AG09309 (cell line): Measurements from ENCODE around the gene AMT.

Source experiments
- DNase-seq: peaks from one replicate; pipeline ENCODE4 v3.0.0-alpha.2; 2010; ENCODE audit warnings: low read depth
- H3K4me3 ChIP-seq: 2 replicates; pipeline ENCODE4 v1.5.1; 2011; ENCODE audit warnings: mild to moderate bottlenecking, low read depth, low read length, moderate library complexity; ENCODE audit not compliant: control insufficient read depth
- CTCF ChIP-seq: IDR thresholded peaks from 2 replicates; pipeline ENCODE4 v1.5.1; 2011; ENCODE audit warnings: mild to moderate bottlenecking, low read depth, low read length, inconsistent platforms; ENCODE audit not compliant: insufficient read depth, control insufficient read depth; ENCODE audit errors: missing control alignments

Gene AMT

GRCh38 chr3:49378249-49378895, 43.9 kb downstream of the AMT start:
- peak; percentile 71 for DNase-seq
- no peak for TF ChIP-seq CTCF
- no peak overlapping the region for H3K4me3 ChIP-seq

- no peak for TF ChIP-seq CTCF
- no peak for DNase-seq
- no peak overlapping the region for H3K4me3 ChIP-seq
These were observed 44.8 kb downstream of the AMT start for GRCh38 chr3:49377483-49377882.

- H3K4me3 ChIP-seq: no peak overlapping the region
- DNase-seq: no peak
- TF ChIP-seq CTCF: no peak
These were observed 50.3 kb downstream of the AMT start for GRCh38 chr3:49371946-49372345.

GRCh38 chr3:49370585-49371290, 51.5 kb downstream of the AMT start:
- no peak overlapping the region for H3K4me3 ChIP-seq

More at GRCh38 chr3:49370585-49371290, 51.5 kb downstream of the AMT start:
- DNase-seq: no peak
- TF ChIP-seq CTCF: no peak
